Activated CD8-positive, alpha-beta T cell treated with anti-CD3 and anti-CD28 coated beads for 36 hours (primary cell): ENCODE measurements around the gene TMEM213. TPM values are rescaled to one million over a fixed set of nuclear protein-coding genes. Genes with fewer than 3 reads are reported as not detected.

ENCODE experiments used
- ATAC-seq: fragments of 200-7000 bp; cut with Tn5 transposase; one replicate; pipeline ENCODE4 v1.10.0; 2021; ENCODE audit warnings: mild to moderate bottlenecking, moderate library complexity
- CTCF ChIA-PET: fragments of 350-600 bp; sonication (Branson Sonifier 250); formaldehyde crosslinking; loops from one replicate; lab custom pipeline; 2021; ENCODE audit warnings: antibody characterized with exemption; lab: Charles Lee
- POLR2A ChIA-PET: fragments of 350-600 bp; sonication (Branson Sonifier 250); formaldehyde crosslinking; loops from one replicate; lab custom pipeline; 2021; ENCODE audit warnings: antibody characterized with exemption; lab: Charles Lee
- DNase-seq: peaks from one replicate; pipeline ENCODE4 v3.0.0-alpha.2; 2020
- H3K27ac Mint-ChIP-seq: one replicate; pipeline ENCODE4 v1.8.0; 2021; ENCODE audit warnings: mild to moderate bottlenecking, mixed read lengths
- H3K27me3 Mint-ChIP-seq: one replicate; pipeline ENCODE4 v1.8.0; 2021; ENCODE audit warnings: mixed read lengths
- H3K36me3 Mint-ChIP-seq: one replicate; pipeline ENCODE4 v1.8.0; 2021; ENCODE audit warnings: low read depth, mixed read lengths
- H3K4me1 Mint-ChIP-seq: one replicate; pipeline ENCODE4 v1.8.0; 2021; ENCODE audit warnings: low read depth, mixed read lengths
- H3K4me3 Mint-ChIP-seq: one replicate; pipeline ENCODE4 v1.8.0; 2021; ENCODE audit warnings: mild to moderate bottlenecking, moderate library complexity, mixed read lengths
- H3K9me3 Mint-ChIP-seq: one replicate; pipeline ENCODE4 v1.8.0; 2021; ENCODE audit warnings: mixed read lengths
- intact Hi-C: fragments of 100-400 bp; cut with micrococcal nuclease; formaldehyde crosslinking; loops from one replicate; pipeline ENCODE4 v1.10.0; 2022
- total RNA-seq, 2 experiments: library from RNA; stranded (reverse); gene quantifications; one replicate each; pipeline ENCODE4 v1.2.3, GENCODE V29; 2021
- TF ChIP-seq, protein P1 (sequence below): fragments of 200-600 bp; IDR thresholded peaks from one replicate; pipeline ENCODE4 v1.8.0; 2022; ENCODE audit warnings: antibody characterized with exemption, mild to moderate bottlenecking

TMEM213 gene
- total RNA-seq, 2 experiments from 2014 or later, result not detected

DNA sequence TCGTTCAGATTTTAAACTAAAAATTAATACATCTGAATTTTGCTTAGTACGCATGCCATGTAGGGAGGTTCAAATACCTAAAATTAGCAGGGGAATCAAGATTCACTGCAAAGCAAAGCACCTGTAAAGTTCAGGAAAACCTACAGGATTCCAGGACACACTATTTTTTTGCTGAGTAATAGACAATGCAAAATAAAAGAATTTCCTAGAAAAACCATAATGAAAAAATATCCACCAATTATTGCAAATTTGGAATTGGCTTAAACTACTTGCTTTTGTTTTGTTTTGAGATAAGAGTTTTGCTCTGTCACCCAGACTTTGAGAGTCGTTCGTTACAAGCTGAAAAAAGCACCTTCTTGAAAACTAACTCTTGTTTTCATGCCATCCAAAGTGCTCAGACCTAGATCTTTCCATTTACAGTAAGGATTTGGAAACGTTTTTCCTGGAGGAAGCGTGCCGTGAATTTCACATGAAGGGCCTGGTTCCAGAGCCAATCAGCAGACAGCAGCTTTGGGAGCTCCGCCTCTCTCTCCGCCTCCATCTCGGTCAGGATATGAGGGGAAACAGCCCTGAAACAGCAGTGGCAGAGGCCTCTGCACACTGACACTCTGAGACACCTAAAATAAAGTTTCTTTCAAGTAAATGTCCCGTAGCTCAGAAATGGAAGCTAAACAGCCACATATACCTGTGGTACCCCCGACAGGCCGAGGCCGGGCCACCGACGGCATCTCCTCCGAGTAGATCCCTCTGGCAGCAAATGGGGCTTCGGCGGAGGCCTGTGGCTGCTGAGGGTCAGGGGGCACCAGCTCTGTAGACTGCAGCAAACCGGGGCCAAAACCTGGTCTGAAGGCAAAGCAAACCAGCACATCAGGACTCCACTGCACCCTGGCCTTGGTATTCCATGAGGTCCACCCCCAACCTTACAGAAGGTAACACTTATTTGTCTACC, 46.1 kb downstream of the TMEM213 start:
- ATAC-seq (no peak), DNase-seq (no peak)
- Mint-ChIP-seq H3K27ac (no peak overlapping the region), H3K4me1 (no peaks in the 10 kb centered on the region), H3K27me3 (no peaks in the 10 kb centered on the region), H3K36me3 (no peaks in the 10 kb centered on the region), H3K4me3 (no peak overlapping the region), H3K9me3 (no peaks in the 10 kb centered on the region)
- ChIA-PET POLR2A (no interaction called here), CTCF (no interaction called here)
- intact Hi-C loops, result no loop called here
- TF ChIP-seq, protein P1, sequence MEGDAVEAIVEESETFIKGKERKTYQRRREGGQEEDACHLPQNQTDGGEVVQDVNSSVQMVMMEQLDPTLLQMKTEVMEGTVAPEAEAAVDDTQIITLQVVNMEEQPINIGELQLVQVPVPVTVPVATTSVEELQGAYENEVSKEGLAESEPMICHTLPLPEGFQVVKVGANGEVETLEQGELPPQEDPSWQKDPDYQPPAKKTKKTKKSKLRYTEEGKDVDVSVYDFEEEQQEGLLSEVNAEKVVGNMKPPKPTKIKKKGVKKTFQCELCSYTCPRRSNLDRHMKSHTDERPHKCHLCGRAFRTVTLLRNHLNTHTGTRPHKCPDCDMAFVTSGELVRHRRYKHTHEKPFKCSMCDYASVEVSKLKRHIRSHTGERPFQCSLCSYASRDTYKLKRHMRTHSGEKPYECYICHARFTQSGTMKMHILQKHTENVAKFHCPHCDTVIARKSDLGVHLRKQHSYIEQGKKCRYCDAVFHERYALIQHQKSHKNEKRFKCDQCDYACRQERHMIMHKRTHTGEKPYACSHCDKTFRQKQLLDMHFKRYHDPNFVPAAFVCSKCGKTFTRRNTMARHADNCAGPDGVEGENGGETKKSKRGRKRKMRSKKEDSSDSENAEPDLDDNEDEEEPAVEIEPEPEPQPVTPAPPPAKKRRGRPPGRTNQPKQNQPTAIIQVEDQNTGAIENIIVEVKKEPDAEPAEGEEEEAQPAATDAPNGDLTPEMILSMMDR, result no peak

DNA sequence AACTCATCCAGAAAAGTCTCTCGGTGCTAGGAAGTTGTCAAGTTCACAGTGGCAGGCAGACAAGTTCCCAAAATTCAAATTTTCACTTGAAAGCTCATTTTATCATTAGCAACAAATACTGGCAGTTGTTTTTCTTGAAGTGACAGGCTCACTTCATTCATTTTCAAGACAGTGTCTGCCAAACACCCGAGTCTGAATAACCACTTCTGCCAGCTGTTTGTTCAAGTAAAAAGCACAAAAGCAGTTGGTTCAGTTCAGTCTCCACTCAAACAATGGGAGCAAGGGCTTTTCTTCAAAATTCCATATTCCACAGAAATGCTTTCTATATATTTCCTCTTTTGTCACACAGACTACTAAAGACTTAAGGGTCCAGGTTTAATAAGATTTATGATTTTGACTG, 47.9 kb downstream of the TMEM213 start:
- ChIA-PET CTCF (interaction anchor here (0.7 kb wide), 1 partner anchor 12 kb away, joined by 3 read pairs; no protein-coding TSS in a partner anchor), POLR2A (no interaction called here)
- TF ChIP-seq, protein P1, result no peak
- Mint-ChIP-seq H3K4me1 (no peaks in the 10 kb centered on the region), H3K27ac (no peak overlapping the region), H3K27me3 (no peaks in the 10 kb centered on the region), H3K9me3 (peaks cover 5% of the 10 kb centered on the region), H3K36me3 (peaks cover 2% of the 10 kb centered on the region), H3K4me3 (no peak overlapping the region)
- DNase-seq (no peak), ATAC-seq (no peak)
- intact Hi-C loops, result no loop called here

DNA sequence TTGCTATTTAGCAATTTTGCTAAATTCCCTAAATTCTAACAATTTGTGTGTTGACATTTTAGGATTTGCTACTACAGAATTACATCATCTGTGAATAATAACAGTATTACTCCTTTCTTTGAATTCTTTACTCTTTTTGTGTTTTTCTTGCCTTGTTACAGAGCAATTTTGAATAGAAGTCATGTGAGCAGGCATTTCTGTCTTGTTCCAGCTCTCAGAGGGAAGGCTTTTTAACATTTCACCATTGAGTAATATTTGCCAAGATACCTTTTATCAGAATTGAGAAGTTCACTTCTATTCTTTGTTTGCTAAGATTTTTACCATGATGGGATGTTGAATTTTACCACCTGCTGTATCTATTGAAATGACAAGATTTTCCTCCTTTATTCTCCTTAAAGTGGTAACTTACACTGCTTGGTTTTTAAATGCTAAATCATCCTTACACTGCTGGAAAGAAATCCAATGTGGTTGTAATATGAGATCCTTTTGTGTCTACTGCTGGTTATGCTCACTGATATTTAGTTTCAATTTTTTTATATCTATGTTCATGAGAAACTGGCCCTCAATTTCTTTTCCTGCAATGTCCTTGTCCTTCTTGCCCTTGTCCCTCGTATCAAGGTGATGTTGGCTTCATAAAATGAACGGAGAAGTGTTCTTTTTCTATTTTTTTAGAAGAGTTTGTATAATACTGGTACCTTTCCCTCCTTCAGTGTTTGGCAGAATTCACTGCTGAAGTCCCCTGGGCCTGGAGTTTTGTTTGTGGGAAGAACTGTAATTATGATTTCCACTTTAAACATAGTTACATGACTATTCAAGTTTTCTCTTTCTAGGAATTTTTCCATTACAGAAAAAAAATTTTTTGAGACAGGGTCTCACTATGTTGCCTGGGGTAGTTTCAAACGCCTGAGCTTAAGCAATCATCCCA, 50.5 kb downstream of the TMEM213 start:
- CTCF ChIA-PET, result no interaction called here
- TF ChIP-seq, protein P1, result no peak
- Mint-ChIP-seq H3K36me3 (peaks cover 2% of the 10 kb centered on the region), H3K27me3 (no peaks in the 10 kb centered on the region), H3K4me3 (no peak overlapping the region), H3K9me3 (peaks cover 5% of the 10 kb centered on the region), H3K27ac (no peak overlapping the region), H3K4me1 (peaks cover 4% of the 10 kb centered on the region)
- DNase-seq (no peak), ATAC-seq (no peak)
- POLR2A ChIA-PET, result no interaction called here
- intact Hi-C loops, result no loop called here

DNA sequence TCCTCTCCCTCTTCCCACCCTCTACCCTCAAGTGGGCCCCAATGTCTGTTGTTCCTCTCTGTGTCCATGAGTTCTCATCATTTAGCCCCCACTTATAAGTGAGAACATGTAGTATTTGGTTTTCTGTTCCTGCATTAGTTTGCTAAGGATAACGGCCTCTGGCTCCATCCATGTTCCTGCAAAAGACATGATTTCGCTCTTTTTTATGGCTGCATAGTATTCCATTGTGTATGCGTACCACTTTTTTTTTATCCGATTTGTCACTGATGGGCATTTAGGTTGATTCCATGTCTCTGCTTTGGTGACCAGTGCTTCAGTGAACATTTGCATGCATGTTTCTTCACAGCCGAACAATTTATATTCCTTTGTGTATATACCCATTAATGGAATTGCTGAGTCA, 51.9 kb downstream of the TMEM213 start:
- peaks cover 2% of the 10 kb centered on the region for H3K36me3 Mint-ChIP-seq
- peaks cover 7% of the 10 kb centered on the region for H3K4me1 Mint-ChIP-seq
- H3K27me3 Mint-ChIP-seq, result no peaks in the 10 kb centered on the region
- POLR2A ChIA-PET, result no interaction called here
- no peak overlapping the region for H3K4me3 Mint-ChIP-seq
- peaks cover 5% of the 10 kb centered on the region for H3K9me3 Mint-ChIP-seq
- intact Hi-C loops, result no loop called here
- CTCF ChIA-PET, result no interaction called here
- TF ChIP-seq, protein P1, result no peak
- no peak overlapping the region for H3K27ac Mint-ChIP-seq
- no peak for ATAC-seq
- no peak for DNase-seq
